Measurements from ENCODE around the gene ART1. TPM values are rescaled to one million over a fixed set of nuclear protein-coding genes. Genes with fewer than 3 reads are reported as not detected.

Gene ART1
- total RNA-seq, 3 donors from 2014 or later: 1.8 TPM; not detected in 2

DNA sequence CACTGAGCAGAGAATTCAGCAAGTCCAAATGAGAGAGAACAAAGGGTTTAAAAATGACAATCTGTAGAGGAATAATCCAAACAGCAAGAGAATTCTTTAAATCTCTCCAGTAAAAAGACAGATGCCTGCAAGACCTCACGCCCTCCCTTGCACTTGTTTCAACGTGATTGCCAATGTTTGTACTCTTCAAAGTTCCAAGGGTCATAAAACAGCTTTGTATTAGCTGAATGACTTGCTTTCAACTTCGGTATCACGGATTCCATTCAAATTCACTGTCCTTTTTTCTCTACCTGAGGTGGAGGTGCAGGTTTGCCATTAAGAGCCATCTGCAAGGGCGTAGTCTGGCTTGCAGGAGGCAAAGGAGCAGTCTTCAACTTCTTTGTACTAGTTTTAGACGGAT lies 67.3 kb downstream of the ART1 start:
- intact Hi-C loops (cut with DNase I, micrococcal nuclease): no loop called here
- no peak overlapping the region for H3K4me3 ChIP-seq
- no peaks in the 10 kb centered on the region for H3K9me3 ChIP-seq
- no peak for ATAC-seq
- DNase-seq: no peak
- peaks cover 8% of the 10 kb centered on the region for H3K36me3 ChIP-seq (ENCODE audit: low read depth)
- no peaks in the 10 kb centered on the region for H3K4me1 ChIP-seq (ENCODE audit: low read depth)
- TF ChIP-seq CTCF (IDR thresholded peaks at IDR 0.05): no peak

Other genes with a start within 250 kb of the ART1 start
- gene ART5, start 3.1 kb upstream of the ART1 start, total RNA-seq: not detected
- 1 to 10 TPM; 1.1 to 1.5 (median 1.4) TPM for gene CHRNA10, start 26.3 kb downstream of the ART1 start, total RNA-seq
- 10 to 100 TPM; 53.7 to 69.7 (median 60.6) TPM for gene NUP98, start 152.4 kb downstream of the ART1 start, total RNA-seq
- 10 to 100 TPM; 15.7 to 32.8 (median 25.9) TPM for gene PGAP2, start 163.4 kb downstream of the ART1 start, total RNA-seq
- 10 to 100 TPM; 62.7 to 77.2 (median 74.1) TPM for gene RHOG, start 195.8 kb downstream of the ART1 start, total RNA-seq
- 10 to 100 TPM; 56.1 to 74.8 (median 72.5) TPM for gene STIM1, start 210.5 kb downstream of the ART1 start, total RNA-seq

All from mucosa of descending colon (tissue), 3 donors.